Body of pancreas (tissue), 4 donors: Measurements from ENCODE around the gene SURF4.
"Not testable (repeated sequence)": the region's sequence is repeated elsewhere in the genome, so short reads cannot be mapped to it uniquely, and the experiment has no call there.

Experiments used
- POLR2A ChIP-seq, 3 donors: fragments of 450-650 bp; IDR thresholded peaks; one replicate each; pipeline ENCODE4 v1.6.1; 2016; ENCODE audit warnings: antibody characterized with exemption in 3 of 3, mild to moderate bottlenecking in 2 of 3
- TF ChIP-seq, protein P1 (sequence below), 7 experiments: fragments of 450-650 bp in 4 of 7; fragments of 200-600 bp in 3 of 7; sonication (generic) in 3 of 7; IDR thresholded peaks; one replicate each; pipeline ENCODE4 v1.5.1; 2016 to 2019; ENCODE audit warnings: antibody characterized with exemption in 7 of 7

DNA sequence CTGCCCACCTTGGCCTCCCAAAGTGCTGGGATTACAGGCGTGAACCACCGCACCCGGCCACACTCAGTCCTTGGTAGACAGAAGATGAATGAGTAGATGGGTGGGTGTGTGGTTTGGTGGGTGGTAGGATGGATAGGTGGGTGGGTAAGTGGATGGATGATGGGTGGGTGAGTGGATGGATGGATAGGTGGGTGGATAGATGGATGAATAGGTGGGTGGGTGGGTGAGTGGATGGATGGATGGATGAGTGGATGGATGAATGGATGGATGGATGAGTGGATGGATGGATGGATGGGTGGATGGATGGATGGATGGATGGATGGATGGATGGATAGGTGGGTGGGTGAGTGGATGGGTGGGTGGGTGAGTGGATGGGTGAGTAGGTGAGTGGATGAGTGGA is 16.4 kb upstream of the SURF4 start:
- TF ChIP-seq, protein P1, sequence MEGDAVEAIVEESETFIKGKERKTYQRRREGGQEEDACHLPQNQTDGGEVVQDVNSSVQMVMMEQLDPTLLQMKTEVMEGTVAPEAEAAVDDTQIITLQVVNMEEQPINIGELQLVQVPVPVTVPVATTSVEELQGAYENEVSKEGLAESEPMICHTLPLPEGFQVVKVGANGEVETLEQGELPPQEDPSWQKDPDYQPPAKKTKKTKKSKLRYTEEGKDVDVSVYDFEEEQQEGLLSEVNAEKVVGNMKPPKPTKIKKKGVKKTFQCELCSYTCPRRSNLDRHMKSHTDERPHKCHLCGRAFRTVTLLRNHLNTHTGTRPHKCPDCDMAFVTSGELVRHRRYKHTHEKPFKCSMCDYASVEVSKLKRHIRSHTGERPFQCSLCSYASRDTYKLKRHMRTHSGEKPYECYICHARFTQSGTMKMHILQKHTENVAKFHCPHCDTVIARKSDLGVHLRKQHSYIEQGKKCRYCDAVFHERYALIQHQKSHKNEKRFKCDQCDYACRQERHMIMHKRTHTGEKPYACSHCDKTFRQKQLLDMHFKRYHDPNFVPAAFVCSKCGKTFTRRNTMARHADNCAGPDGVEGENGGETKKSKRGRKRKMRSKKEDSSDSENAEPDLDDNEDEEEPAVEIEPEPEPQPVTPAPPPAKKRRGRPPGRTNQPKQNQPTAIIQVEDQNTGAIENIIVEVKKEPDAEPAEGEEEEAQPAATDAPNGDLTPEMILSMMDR (IDR thresholded peaks at IDR 0.05): not testable (repeated sequence)
- not testable (repeated sequence) for TF ChIP-seq POLR2A (IDR thresholded peaks at IDR 0.05)
